Epithelial cell of proximal tubule (primary cell): ENCODE measurements around the gene CLCN4. TPM values are rescaled to one million over a fixed set of nuclear protein-coding genes. Genes with fewer than 3 reads are reported as not detected.

Experiments used
- DNase-seq: peaks from one replicate; pipeline ENCODE4 v3.0.0-alpha.2; 2011; ENCODE audit warnings: low read depth
- H3K4me3 ChIP-seq: 2 replicates; pipeline ENCODE4 v1.5.1; 2011; ENCODE audit warnings: low read depth, mild to moderate bottlenecking, low read length
- total RNA-seq: library from RNA; depleted of rRNA; stranded (reverse); fragments of >200 nt; gene quantifications from 2 replicates; pipeline ENCODE4 v1.2.3, GENCODE V29; 2015
- TF ChIP-seq, protein P1 (sequence below): conservative IDR thresholded peaks from 2 replicates; pipeline ENCODE4 v1.5.1; 2012; ENCODE audit warnings: low read depth, mild to moderate bottlenecking, low read length

CLCN4 gene
- total RNA-seq, 1 donor from 2014 or later: 1.2 TPM

DNA sequence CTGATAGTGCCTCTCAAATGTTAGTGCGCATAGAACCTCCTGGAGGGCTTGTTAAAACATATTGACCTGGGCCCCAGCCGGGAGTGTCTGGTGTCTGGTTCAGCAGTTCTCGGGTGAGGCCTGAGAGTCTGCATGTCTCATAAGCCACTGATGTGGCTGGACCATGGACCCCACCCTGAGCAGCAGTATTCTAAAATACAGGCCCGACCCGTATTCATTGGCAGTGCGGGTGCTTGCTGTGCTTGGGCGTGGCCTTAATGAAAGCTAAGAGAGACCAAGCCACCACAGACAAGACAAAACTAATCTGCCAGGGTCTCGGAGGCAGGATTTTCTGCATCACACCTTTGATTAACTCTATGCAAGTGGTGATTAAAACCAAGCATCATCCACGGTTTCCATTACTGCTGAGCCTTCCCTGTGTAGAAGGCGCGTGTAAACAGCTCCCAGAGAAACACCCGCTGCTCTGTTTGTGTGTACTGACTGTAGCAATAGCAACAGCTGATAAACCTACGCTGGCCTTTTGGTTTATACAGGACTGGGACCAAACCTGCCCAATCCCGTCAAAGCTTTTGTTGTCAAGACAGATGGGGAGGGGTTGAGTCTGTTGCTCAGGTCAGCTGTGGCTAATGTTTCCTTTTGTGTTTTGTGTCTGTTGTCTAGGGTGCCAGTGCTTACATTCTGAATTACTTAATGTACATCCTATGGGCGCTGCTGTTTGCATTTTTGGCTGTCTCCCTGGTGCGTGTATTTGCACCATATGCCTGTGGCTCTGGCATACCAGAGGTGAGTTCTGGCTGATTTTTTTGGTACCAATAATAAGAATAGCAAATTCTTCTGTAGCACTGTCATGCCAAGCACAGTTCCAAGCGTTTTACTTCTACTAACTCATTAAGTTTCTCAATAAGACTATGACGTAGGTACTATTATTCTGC is 40.8 kb downstream of the CLCN4 start:
- DNase-seq: no peak
- no peak overlapping the region for H3K4me3 ChIP-seq
- TF ChIP-seq, protein P1, sequence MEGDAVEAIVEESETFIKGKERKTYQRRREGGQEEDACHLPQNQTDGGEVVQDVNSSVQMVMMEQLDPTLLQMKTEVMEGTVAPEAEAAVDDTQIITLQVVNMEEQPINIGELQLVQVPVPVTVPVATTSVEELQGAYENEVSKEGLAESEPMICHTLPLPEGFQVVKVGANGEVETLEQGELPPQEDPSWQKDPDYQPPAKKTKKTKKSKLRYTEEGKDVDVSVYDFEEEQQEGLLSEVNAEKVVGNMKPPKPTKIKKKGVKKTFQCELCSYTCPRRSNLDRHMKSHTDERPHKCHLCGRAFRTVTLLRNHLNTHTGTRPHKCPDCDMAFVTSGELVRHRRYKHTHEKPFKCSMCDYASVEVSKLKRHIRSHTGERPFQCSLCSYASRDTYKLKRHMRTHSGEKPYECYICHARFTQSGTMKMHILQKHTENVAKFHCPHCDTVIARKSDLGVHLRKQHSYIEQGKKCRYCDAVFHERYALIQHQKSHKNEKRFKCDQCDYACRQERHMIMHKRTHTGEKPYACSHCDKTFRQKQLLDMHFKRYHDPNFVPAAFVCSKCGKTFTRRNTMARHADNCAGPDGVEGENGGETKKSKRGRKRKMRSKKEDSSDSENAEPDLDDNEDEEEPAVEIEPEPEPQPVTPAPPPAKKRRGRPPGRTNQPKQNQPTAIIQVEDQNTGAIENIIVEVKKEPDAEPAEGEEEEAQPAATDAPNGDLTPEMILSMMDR: no peak

DNA sequence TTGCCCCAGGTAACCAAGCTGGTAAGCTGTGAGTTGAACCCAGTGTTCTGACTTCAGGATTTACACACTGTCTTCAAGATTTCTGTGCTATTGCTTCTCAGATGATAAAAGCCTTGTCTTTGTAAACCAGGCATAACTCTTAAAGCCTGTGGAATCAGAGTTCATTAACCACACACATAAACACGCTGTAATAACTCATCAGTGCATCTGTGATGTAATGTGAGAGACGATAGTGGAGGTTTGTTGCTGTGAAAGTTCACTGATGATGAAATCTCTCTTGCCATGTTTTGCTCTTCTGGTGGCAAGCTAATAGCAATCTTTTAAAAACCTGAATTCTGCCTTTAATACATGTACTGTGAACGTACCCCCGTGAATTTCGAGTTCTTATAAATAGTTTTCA is 41.5 kb downstream of the CLCN4 start:
- no peak for DNase-seq
- TF ChIP-seq, protein P1: no peak
- H3K4me3 ChIP-seq: no peak overlapping the region

DNA sequence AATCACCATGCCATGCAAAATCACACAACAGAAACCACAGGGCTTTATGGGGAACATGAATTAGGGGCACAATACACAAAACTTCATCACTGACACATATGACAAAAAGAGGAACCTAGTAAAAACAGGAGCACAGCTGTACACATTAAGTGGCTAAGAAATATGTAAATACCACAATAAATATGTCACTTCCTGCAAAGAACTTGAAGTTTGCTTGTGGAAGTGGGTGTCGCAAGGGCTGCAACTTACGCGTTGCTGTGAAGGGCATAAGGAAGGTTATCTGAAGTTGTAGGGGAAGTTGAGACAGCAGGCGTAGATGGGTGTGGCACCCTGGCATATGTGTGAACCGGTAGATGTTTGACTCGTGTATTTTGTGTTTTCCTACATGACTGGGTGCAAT is 42.4 kb downstream of the CLCN4 start:
- TF ChIP-seq, protein P1: no peak
- no peak for DNase-seq
- H3K4me3 ChIP-seq: no peak overlapping the region

DNA sequence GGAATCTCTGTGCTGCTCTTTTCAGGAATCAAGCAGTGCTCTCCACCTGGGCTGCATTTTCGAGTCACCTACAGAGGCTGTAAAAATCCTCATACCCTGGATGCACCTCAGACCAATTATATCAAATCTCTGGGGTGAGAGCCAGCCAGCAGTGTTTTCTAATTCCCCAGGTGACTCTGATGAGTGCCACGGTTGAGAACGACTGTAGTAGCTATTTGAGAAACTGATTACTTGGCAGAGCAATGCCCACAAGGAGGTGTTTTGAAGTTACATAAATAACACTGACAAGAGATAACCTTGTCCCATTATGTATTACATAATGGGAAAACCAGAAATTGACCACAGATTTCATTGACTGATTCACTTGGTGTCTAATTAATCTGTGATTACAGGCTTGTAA is 46.8 kb downstream of the CLCN4 start:
- TF ChIP-seq, protein P1: no peak
- DNase-seq: no peak
- H3K4me3 ChIP-seq: no peak overlapping the region

DNA sequence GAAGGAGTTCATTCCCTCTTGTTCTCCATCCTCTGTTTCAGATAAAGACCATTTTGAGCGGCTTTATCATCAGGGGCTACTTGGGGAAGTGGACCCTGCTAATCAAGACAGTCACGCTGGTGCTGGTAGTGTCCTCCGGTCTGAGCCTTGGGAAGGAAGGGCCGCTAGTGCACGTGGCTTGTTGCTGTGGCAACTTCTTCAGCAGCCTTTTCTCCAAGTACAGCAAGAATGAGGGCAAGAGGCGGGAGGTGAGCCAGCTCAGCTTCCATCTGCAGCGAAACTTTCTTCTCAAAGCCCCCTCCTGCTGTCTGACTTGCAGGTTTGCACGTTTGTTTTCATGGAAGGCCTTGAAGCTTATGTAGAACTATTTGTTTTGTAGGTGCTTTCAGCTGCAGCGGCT is 49.5 kb downstream of the CLCN4 start:
- H3K4me3 ChIP-seq: no peak overlapping the region
- TF ChIP-seq, protein P1: no peak
- no peak for DNase-seq

DNA sequence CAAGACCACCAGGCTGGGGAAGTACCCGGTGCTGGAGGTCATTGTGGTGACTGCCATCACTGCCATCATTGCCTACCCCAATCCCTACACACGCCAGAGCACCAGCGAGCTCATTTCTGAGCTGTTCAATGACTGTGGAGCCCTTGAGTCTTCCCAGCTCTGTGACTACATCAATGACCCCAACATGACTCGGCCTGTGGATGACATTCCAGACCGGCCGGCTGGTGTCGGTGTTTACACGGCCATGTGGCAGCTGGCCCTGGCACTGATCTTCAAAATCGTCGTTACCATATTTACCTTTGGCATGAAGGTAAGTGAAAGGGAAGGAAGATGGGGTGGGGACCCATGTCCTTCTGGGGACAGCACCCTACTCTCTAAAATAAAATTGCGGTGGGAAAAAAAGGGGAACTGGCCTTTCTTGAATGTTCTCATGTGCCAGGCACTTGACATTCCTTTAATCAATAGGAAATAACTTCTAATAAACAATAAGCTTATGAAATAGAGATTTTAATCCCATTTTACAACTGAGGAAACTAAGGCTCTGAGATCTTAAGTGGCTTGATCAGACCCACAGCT is 51.6 kb downstream of the CLCN4 start:
- no peak overlapping the region for H3K4me3 ChIP-seq
- no peak for DNase-seq
- TF ChIP-seq, protein P1: no peak
